HuH-7 (cell line): ENCODE data around the gene PKD2L1.
"Not testable (repeated sequence)": the region's sequence is repeated elsewhere in the genome, so short reads cannot be mapped to it uniquely, and the experiment has no call there.

Experiments used
- DNase-seq: peaks from one replicate; pipeline ENCODE4 v3.0.0; 2011; ENCODE audit warnings: low spot score

The PKD2L1 gene

GRCh38 chr10:100330079-100330478, at the start of gene PKD2L1:
Gene PKD2L1 (minus strand): TSS chr10:100330228. CDS start chr10:100330103, 125 bp downstream.
- no peak for DNase-seq

DNA sequence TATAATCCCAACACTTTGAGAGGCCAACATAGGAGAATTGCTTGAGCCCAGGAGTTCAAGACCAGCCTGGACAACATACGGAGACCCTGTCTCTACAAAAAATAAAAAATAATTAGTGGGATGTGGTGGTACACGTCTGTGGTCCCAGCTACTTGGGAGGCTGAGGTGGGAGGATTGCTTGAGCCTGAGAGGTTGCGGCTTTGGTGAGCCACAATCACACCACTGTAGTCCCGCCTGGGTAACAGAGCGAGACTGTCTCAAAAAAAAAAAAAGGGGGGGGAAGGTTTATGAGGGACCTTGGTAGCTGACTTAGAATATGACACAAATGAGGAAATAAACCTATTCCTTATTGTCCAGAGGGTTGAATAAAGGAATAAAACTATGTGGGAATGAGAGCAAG, 47.8 kb upstream of the PKD2L1 start:
- DNase-seq = no peak

DNA sequence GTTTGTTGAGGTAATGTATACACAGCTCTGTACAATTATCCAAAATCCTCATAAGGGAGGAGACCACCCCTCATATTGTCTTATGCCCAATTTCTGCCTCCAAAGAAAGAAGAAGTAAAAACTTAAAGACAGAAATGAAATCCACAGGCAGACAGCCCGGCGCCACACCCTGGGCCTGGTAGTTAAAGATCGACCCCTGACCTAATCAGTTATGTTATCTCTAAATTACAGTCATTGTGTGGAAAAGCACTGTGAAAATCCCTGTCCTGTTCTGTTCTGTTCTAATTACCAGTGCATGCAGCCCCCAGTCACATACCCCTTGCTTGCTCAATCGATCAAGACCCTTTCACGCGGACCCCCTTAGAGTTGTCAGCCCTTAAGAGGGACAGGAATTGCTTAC, 46.6 kb upstream of the PKD2L1 start:
- DNase-seq = not testable (repeated sequence)

GRCh38 chr10:100374677-100375353, 44.8 kb upstream of the PKD2L1 start:
- not testable (repeated sequence) for DNase-seq

GRCh38 chr10:100374200-100374655, 44.2 kb upstream of the PKD2L1 start:
- no peak for DNase-seq

GRCh38 chr10:100373298-100374199, 43.5 kb upstream of the PKD2L1 start:
- DNase-seq = peak; percentile 83

DNA sequence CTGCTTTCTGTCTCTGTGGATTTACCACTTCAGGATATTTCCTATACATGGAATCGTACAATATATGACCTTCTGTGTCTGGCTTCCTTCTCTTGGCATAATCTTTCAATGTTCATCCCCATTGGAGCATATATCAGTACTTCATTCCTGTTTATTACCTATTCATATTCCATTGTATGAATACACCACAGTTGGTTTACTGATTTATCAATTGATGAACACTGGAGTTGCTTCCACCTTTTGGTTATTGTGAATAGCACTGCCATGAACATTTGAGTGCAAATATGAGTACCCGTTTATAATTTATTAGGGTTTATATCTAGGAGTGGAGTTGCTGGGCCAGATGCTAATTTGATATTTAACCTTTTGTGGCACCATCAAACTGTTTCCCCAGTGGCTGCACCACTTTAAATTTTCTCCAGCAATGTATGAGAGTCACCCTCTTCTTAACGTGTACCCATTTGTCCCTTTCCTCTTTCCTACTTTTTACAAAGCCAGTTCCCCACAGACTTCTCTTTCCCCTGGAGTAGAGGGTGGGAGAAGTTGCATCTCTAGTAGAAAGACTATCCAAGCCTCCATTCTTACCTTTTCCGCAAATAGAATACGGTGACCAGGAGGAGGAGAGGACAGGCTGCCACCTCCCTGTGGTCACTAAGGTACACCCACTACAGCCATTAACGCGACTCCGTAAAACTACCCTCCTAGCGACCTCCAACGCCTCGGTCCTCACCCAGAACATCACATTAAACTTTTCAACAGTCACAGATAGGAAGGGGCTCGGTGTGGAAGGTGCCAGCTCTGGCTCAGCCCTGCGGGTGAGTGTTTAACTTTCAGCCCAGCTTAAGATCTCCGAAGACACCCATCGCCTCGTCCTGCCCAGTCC, 42.6 kb upstream of the PKD2L1 start:
- DNase-seq = no peak

- no peak for DNase-seq
These were observed 41.5 kb upstream of the PKD2L1 start for GRCh38 chr10:100371482-100372027.

- DNase-seq = peak; percentile 56
These were observed 40.9 kb upstream of the PKD2L1 start for GRCh38 chr10:100370714-100371481.

- no peak for DNase-seq
These were observed 38.7 kb upstream of the PKD2L1 start for GRCh38 chr10:100368721-100369120.

GRCh38 chr10:100364735-100365391, 34.8 kb upstream of the PKD2L1 start:
- DNase-seq = no peak

GRCh38 chr10:100364175-100364574, 34.1 kb upstream of the PKD2L1 start:
- no peak for DNase-seq

DNA sequence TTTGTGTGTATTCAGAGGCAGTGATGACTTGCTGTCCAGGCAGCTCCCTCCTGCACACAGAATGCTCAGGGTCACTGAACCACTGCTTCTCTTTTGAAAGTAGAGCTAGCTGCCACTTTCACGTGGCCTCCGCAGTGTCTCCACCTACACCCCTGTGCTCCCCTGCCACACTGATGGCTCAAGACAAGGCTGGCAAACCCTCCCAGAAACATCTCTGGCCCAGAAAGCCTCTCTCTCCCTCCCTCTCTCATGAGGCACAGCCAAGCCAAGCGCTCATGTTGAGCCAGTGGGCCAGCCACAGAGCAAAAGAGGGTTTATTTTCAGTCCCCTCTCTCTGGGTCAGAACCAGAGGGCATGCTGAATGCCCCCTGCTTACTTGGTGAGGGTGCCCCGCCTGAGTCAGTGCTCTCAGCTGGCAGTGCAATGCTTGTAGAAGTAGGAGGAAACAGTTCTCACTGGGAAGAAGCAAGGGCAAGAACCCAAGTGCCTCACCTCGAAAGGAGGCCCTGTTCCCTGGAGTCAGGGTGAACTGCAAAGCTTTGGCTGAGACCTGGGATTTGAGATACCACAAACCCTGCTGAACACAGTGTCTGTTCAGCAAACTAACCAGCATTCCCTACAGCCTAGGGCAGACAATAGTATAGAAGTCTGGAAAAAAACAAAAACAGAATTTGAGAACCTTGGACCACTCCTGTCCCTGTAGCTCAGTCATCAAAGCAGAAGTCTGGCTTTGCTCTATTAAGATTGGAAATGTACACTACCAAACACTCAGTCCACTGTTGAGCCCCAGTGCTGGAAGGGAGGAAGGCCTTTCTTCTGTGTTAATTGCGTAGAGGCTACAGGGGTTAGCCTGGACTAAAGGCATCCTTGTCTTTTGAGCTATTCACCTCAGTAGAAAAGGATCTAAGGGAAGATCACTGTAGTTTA, 32.8 kb upstream of the PKD2L1 start:
- DNase-seq = no peak

GRCh38 chr10:100360234-100360633, 30.2 kb upstream of the PKD2L1 start:
- DNase-seq = no peak

DNA sequence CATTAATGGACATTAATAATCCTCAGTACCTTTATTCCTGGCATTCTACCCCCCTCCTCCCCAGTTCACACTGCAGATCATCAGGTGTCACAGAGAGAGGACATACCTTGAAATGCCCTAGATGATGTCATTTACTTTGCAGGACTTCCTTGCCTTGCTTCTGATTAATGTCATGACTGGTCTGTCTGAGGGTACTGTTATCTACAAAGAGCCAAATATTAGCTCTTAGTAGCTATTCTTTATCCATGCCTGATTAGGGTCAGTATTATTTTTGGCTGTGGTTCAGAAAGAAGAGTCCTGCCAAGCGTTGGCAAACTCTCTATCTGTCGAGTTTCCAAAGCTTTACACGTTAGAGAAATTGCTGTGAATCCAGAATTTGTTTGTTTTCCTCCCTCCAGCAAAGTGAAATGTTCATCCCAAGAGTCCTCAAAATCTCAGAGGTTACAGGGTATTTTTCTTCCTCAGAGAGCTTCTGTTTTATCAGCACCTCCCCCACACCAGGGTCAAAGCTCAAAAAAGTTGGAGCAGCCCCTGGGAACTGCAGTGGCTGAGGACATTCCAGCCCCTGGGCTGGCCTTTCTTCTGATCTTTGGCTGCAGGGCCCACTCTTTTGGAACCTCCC, 29.6 kb upstream of the PKD2L1 start:
- no peak for DNase-seq

- no peak for DNase-seq
These were observed 29.0 kb upstream of the PKD2L1 start for GRCh38 chr10:100359030-100359432.

- no peak for DNase-seq
These were observed 27.2 kb upstream of the PKD2L1 start for GRCh38 chr10:100357059-100357858.
